GM18505 (cell line): Measurements from ENCODE around the gene ERBB4.

Experiments
- ATAC-seq: cut with Tn5 transposase; IDR thresholded peaks from one replicate; pipeline ENCODE4 v1.9.1; 2021; ENCODE audit not compliant: unreplicated experiment
- POLR2A ChIP-seq: IDR thresholded peaks from 4 replicates; pipeline ENCODE4 v1.6.1; 2011; ENCODE audit warnings: borderline replicate concordance; ENCODE audit not compliant: insufficient read depth, insufficient read length; ENCODE audit errors: extremely low read depth

Gene ERBB4

GRCh38 chr2:211948932-211949331 is 589.7 kb downstream of the ERBB4 start:
- no peak for TF ChIP-seq POLR2A
- no peak for ATAC-seq

GRCh38 chr2:211946960-211947359 is 591.6 kb downstream of the ERBB4 start:
- no peak for TF ChIP-seq POLR2A
- ATAC-seq: no peak

- ATAC-seq: peak; percentile 74
- no peak for TF ChIP-seq POLR2A
These were observed 594.0 kb downstream of the ERBB4 start for GRCh38 chr2:211944572-211944971.

GRCh38 chr2:211942153-211942552 is 596.4 kb downstream of the ERBB4 start:
- TF ChIP-seq POLR2A: no peak
- no peak for ATAC-seq

GRCh38 chr2:211941216-211941747 is 597.3 kb downstream of the ERBB4 start:
- no peak for TF ChIP-seq POLR2A
- no peak for ATAC-seq

- TF ChIP-seq POLR2A: no peak
- ATAC-seq: no peak
These were observed 599.4 kb downstream of the ERBB4 start for GRCh38 chr2:211939177-211939576.

DNA sequence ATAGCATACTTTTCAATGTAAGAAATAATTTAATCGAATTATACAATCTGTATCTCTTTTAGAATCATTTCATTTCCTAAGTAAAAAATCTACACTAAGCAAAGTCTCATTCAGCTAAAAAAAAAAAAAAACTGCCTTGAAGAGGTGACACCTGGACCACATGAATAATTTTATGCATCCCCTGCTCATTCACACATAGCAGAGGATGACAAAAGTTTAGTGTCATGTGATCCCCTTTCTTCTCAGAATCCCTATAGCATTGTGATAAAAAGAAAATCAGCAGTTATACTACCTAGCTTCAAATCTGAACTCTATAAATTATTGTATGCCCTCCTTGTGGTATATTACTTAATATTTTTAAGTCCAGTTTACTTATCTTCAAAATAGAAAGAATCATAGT is 603.8 kb downstream of the ERBB4 start:
- TF ChIP-seq POLR2A: no peak
- ATAC-seq: no peak

- no peak for TF ChIP-seq POLR2A
- no peak for ATAC-seq
These were observed 607.3 kb downstream of the ERBB4 start for GRCh38 chr2:211931314-211931713.

GRCh38 chr2:211930331-211930730 is 608.3 kb downstream of the ERBB4 start:
- TF ChIP-seq POLR2A: no peak
- peak; percentile 97 for ATAC-seq

DNA sequence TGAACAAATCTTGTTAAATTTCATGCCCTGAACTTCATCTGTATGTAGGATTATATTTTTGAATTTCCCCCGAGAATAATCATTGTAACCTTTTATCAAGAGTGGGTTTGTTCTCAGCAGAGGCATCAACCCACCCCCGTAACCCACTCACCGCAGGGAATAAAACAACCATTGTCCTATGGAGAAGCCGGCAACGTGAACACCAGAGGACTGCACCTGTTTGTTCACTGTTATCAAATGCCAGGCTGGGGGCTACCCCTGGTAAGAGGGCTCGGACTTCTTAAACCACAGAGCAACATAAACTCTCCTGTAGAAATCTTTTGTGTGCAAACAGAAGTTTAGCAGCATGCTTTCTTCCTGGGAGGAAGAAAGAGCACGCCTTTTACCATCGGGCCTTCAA is 610.4 kb downstream of the ERBB4 start:
- TF ChIP-seq POLR2A: no peak

DNA sequence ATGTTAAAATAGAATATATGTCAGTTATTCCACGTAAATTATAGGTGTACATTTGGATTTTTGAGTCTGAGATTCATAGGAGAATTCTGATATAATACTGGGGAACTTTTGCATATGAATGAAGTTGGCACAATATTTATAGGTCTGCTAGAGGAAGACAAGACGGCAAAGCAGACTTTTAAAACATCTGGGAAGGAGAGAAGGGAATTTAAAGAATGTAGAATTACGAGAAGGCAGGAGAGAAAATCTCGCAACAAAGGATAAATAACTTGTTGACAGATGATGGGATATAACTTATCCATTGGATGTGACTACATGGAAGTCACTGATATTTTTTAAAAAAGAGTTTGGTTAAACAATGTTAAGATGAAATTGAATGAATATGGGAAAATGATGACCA is 615.6 kb downstream of the ERBB4 start:
- TF ChIP-seq POLR2A: no peak
- no peak for ATAC-seq

More for the DNA sequence above, 610.4 kb downstream of the ERBB4 start:
- ATAC-seq: no peak

DNA sequence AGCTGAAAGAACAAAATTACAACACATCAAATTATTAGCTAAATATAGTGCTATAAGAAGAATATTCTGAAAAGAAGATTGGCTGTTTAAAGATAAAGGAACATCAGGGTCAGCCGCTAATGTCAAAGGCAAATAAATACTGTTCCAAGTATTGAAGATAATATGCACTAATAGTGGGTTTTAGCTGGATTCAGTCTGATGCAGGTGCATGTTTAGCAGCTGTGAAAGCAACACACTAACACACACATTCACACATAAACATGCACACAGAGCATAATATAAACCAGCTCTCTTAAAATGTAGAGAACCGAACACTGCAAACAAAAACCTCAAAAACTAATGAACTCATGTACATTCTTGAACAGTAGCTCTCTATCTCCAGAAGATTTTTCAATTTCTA is 634.6 kb downstream of the ERBB4 start:
- no peak for ATAC-seq
- no peak for TF ChIP-seq POLR2A

GRCh38 chr2:211901226-211901846 is 637.3 kb downstream of the ERBB4 start:
- no peak for ATAC-seq
- no peak for TF ChIP-seq POLR2A

DNA sequence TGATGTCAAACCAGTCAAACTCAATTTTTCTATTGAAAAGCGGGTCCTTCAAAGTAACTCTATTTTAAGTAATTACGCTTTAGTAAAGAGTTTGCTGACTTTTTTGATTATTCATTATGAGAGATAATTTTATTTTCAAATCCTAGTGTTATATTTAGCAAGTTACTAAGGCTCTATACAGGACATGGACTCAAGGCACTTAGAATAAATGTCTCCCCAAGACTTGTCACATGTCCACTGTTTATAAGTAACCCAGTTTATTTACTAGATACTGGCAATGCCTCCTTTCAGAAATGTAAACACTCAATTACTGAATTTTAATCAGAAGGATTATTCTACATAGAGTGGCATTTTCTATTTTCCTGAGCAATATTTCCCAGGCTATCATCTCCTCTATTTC is 638.1 kb downstream of the ERBB4 start:
- TF ChIP-seq POLR2A: no peak
- ATAC-seq: no peak

- no peak for ATAC-seq
- TF ChIP-seq POLR2A: no peak
These were observed 638.6 kb downstream of the ERBB4 start for GRCh38 chr2:211900000-211900399.

GRCh38 chr2:211898702-211899101 is 639.9 kb downstream of the ERBB4 start:
- ATAC-seq: no peak
- TF ChIP-seq POLR2A: no peak

DNA sequence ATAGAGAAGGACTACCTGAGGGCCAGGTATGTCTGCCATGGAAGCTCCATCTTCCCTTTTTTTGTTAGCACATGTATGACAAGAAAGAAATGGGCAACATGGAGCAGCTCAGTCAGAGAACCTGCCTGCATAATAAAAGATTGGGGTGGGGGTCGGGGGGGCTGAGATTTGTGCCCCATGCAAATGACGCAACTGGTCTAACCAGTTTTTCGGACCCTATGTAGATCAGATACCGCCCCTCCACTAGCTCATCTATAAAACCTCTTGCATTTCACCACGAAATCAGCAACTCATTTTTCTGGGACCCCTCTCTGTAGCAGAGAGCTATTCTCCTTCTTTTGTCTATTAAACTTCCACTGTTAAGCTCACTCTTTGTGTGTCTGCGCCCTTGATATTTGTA is 657.2 kb downstream of the ERBB4 start:
- no peak for ATAC-seq
- no peak for TF ChIP-seq POLR2A
